ENCODE results near the gene UGT3A1.
"Not testable (repeated sequence)": the region's sequence is repeated elsewhere in the genome, so short reads cannot be mapped to it uniquely, and the experiment has no call there.

The UGT3A1 gene

GRCh38 chr5:36029914-36030313 is 38.7 kb upstream of the UGT3A1 start:
- Histone ChIP-seq H3K27me3 (no peaks in the 10 kb centered on the region), H3K4me3 (no peak overlapping the region), H3K36me3 (no peaks in the 10 kb centered on the region), H3K27ac (no peak overlapping the region), H3K9me3 (peaks cover 0 to 4% (median 0%) of the 10 kb centered on the region in 3 donors), H3K4me1 (no peaks in the 10 kb centered on the region)
- intact Hi-C loops (cut with DNase I; ENCODE audit: low total_unique reads): no loop called here
- DNase-seq: no peak
- no peak for TF ChIP-seq CTCF (IDR thresholded peaks at IDR 0.05)

- no peak overlapping the region for H3K4me3 ChIP-seq
- intact Hi-C loops (cut with DNase I; ENCODE audit: low total_unique reads): no loop called here
- H3K27ac ChIP-seq: no peak overlapping the region
- H3K27me3 ChIP-seq: no peaks in the 10 kb centered on the region
- H3K4me1 ChIP-seq: no peaks in the 10 kb centered on the region
- TF ChIP-seq CTCF (IDR thresholded peaks at IDR 0.05): no peak
- H3K36me3 ChIP-seq: no peaks in the 10 kb centered on the region
- H3K9me3 ChIP-seq: peaks cover 0 to 5% (median 3%) of the 10 kb centered on the region in 3 donors
- no peak for DNase-seq
Observed at GRCh38 chr5:36028816-36029465, 37.8 kb upstream of the UGT3A1 start.

GRCh38 chr5:36027711-36028110 is 36.5 kb upstream of the UGT3A1 start:
- Histone ChIP-seq H3K4me1 (no peaks in the 10 kb centered on the region), H3K4me3 (no peak overlapping the region), H3K27me3 (no peaks in the 10 kb centered on the region), H3K27ac (no peak overlapping the region), H3K36me3 (no peaks in the 10 kb centered on the region), H3K9me3 (peaks cover 0 to 5% (median 4%) of the 10 kb centered on the region in 3 donors)
- intact Hi-C loops (cut with DNase I; ENCODE audit: low total_unique reads): no loop called here
- TF ChIP-seq CTCF (IDR thresholded peaks at IDR 0.05): no peak
- no peak for DNase-seq

GRCh38 chr5:36026706-36027465 is 35.7 kb upstream of the UGT3A1 start:
- intact Hi-C loops (cut with DNase I; ENCODE audit: low total_unique reads): no loop called here
- TF ChIP-seq CTCF (IDR thresholded peaks at IDR 0.05): no peak
- no peak overlapping the region for H3K27ac ChIP-seq
- no peaks in the 10 kb centered on the region for H3K4me1 ChIP-seq
- no peaks in the 10 kb centered on the region for H3K36me3 ChIP-seq
- H3K9me3 ChIP-seq: peaks cover 0 to 5% (median 4%) of the 10 kb centered on the region in 3 donors
- H3K4me3 ChIP-seq: no peak overlapping the region
- H3K27me3 ChIP-seq: no peaks in the 10 kb centered on the region
- DNase-seq: no peak

- H3K36me3 ChIP-seq; H3K9me3 ChIP-seq; H3K4me1 ChIP-seq; H3K27ac ChIP-seq; H3K4me3 ChIP-seq; H3K27me3 ChIP-seq; DNase-seq; intact Hi-C loops (cut with DNase I; ENCODE audit: low total_unique reads): not testable (repeated sequence)
Observed at GRCh38 chr5:36022246-36022645, 31.1 kb upstream of the UGT3A1 start.

- H3K36me3 ChIP-seq; H3K4me1 ChIP-seq; H3K27ac ChIP-seq; H3K4me3 ChIP-seq; intact Hi-C loops (cut with DNase I; ENCODE audit: low total_unique reads); DNase-seq; H3K27me3 ChIP-seq: not testable (repeated sequence)
- H3K9me3 ChIP-seq: peaks cover 3 to 13% (median 11%) of the 10 kb centered on the region in 3 donors
Observed at GRCh38 chr5:36019584-36019983, 28.4 kb upstream of the UGT3A1 start.
